HG02642 (cell line): ENCODE measurements around the gene HIRA.
A peak's percentile ranks its signal among the peaks of the same experiment; 100 is the strongest.
"Not testable (repeated sequence)": the region's sequence is repeated elsewhere in the genome, so short reads cannot be mapped to it uniquely, and the experiment has no call there.

Source experiments
- ATAC-seq: cut with Tn5 transposase; IDR thresholded peaks from one replicate; pipeline ENCODE4 v1.9.1; 2021; ENCODE audit warnings: mild to moderate bottlenecking; ENCODE audit not compliant: unreplicated experiment, poor library complexity

HIRA gene

DNA sequence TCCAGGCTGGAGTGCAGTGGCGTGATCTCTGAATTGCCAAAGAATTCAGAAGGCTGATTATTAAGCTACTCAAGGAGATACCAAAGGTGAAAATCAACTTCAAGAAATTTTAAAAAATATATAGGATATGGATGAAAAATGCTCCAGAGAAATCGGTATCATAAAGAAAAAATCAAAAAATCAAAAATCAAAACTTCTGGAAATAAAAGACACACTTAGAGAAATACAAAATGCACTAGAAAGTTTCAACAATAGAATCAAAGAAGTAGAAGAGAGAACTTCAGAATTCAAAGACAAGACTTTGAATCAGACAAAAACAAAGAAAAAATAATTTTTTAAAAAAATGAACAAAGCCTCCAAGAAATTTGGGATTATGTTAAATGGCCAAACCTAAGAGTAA, 94.4 kb downstream of the HIRA start:
- no peak for ATAC-seq

DNA sequence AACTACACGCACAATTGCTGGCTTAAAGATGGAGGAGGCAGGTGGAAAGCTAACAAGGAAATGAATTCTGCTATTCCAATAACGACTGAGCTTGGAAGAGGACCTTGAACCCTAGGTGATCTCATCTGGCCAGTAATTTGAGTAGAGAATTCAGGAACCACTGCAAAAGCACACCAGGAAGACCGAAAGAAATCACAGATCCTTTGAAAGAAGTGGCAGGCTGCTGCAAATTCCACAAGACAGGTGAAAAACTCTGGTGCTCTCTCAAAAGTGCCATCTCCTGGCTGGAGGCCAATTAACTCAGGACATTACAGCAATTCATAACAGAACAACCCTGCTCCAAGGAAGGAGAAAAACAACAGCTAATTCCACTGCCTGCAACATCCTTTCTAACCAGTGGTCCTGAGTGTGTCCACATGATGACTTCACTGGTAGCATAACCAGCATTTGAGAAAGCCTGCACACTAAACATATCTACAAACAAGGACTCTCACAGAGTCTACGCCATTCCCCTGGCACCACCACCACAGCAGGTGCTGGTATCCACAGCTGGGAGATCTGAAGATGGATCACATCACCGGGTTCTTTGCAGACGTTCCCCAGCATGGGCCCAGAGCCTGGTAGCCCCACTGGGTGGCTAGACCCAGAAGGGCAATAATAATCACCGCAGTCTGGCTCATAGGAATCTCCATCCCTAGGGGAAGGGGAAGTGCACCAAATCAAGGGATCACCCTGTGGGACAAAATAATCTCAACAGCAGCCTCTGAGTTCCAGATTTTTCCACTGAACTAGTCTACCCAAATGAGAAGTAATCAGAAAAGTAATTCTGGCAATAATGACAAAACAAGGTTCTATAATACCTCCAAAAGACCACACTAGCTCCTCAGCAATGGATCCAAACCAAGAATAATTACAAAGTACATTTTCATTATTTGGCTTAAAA, 95.1 kb downstream of the HIRA start:
- no peak for ATAC-seq

GRCh38 chr22:19331975-19332374, 99.6 kb downstream of the HIRA start:
- ATAC-seq, result no peak

DNA sequence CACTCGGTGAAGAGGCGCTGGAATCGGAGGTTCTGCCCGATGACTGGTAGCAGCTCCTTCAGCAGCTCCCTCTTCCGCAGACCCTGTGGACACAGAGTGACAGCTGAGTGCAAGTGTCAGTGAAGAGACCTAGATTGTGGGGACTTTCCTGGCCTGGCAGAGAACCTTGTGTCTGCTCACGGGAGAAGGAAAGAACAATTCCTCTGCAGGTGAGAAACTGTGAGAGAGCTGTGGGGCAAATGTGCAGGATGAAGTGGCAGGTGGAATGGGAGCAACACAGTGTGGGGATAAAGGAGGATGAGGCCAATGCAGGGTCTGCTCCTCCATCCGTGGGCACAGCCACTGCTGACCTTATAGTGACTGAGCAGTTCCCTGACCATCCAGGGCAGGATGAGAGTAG, 100.1 kb downstream of the HIRA start:
- no peak for ATAC-seq

- no peak for ATAC-seq
Measured at GRCh38 chr22:19330865-19331418, 100.6 kb downstream of the HIRA start.

- not testable (repeated sequence) for ATAC-seq
Measured at GRCh38 chr22:19330205-19330604, 101.3 kb downstream of the HIRA start.

GRCh38 chr22:19329454-19329853, 102.1 kb downstream of the HIRA start:
- ATAC-seq, result no peak

GRCh38 chr22:19325296-19325948, 106.1 kb downstream of the HIRA start:
- no peak for ATAC-seq

GRCh38 chr22:19323420-19323819, 108.1 kb downstream of the HIRA start:
- ATAC-seq, result not testable (repeated sequence)

- ATAC-seq, result no peak
Measured at GRCh38 chr22:19321757-19322156, 109.8 kb downstream of the HIRA start.

DNA sequence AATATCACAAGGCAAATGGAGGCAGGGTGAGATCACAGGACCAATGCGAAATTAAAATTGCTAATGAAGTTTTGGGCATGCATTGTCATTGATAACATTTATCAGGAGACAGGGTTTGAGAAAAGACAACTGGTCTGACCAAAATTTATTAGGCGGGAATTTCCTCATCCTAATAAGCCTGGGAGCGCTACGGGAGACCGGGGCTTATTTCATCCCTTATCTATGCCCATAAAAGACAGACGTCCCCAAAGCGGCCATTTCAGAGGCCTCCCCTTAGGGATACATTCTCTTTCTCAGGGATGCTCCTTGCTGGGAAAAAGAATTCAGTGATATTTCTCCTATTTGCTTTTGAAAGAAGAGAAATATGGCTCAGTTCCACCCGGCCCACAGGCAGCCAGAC, 111.4 kb downstream of the HIRA start:
- not testable (repeated sequence) for ATAC-seq

GRCh38 chr22:19319281-19319680, 112.3 kb downstream of the HIRA start:
- no peak for ATAC-seq

- no peak for ATAC-seq
Measured at GRCh38 chr22:19317865-19318264, 113.7 kb downstream of the HIRA start.

DNA sequence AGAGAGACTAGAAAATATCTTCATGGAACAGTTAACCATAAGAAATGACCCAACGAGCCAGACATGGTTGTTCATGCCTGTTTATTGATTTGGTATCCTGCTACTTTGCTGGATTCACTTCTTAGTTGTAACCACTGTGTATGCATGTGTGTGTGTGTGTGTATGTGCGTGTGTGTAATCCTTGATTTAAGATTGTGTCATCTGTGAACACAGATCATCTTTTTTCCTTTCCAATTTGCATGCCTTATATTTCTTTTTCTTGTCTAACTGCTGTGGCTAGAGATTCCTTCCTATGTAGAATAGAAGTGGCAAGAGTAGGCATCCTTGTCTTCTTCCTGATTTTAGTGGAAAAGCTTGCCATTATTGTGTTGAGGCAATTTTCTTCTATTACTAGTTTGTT, 123.7 kb downstream of the HIRA start:
- ATAC-seq, result no peak

- ATAC-seq, result not testable (repeated sequence)
Measured at GRCh38 chr22:19306535-19306934, 125.0 kb downstream of the HIRA start.

GRCh38 chr22:19304547-19304946, 127.0 kb downstream of the HIRA start:
- ATAC-seq, result no peak

DNA sequence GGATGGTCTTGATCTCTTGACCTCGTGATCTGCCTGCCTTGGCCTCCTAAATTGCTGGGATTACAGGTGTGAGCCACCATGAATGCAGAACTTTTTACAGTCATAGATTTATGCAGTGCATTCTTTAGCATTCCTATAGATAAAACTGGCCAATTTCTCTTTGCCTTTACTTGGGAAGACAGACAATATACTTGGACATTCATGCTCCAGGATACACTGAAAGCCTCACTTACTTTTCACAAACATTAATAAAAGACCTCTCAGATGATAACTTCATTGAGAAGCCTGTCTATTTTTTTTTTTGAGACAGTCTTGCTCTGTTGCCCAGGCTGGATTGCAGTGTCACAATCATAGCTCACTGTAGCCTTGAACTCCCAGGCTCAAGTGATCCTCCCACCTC, 127.7 kb downstream of the HIRA start:
- ATAC-seq, result no peak

DNA sequence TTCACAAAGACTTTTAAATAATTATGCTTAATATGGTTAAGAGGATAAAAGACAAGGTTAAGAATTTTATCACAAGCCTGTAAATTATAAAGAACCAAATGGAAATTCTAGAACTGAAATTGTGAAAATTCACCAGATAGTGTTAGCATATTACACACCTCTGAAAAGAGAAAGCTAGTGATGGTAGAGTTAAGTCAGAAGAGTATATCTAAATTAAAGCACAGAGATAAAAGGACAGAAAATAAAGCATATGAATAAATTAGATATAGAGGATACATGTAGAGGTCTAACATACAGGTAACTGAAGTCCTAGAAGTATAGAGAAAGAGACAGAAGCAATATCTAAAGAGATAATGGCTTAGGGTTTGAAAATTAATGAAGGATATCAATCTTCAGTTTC, 135.8 kb downstream of the HIRA start:
- no peak for ATAC-seq

- ATAC-seq, result no peak
Measured at GRCh38 chr22:19292458-19293230, 138.9 kb downstream of the HIRA start.

- peak; percentile 69 for ATAC-seq
Measured at GRCh38 chr22:19291580-19292457, 139.7 kb downstream of the HIRA start, which contains the start of gene CLTCL1. TSS of gene CLTCL1 (minus strand) at chr22:19291719. CDS start at chr22:19291641, 78 bp downstream.
